Karpas-422 (cell line): ENCODE measurements around the gene AFDN. TPM values are rescaled to one million over a fixed set of nuclear protein-coding genes. Genes with fewer than 3 reads are reported as not detected.

Experiments used
- DNase-seq: peaks from one replicate; pipeline ENCODE4 v3.0.0-alpha.2; 2015
- H2AFZ ChIP-seq: fragments of 200-600 bp; sonication (generic); 2 replicates; pipeline ENCODE4 v1.6.1; 2014; ENCODE audit warnings: antibody characterized with exemption, low read length, mixed read lengths
- H3K27ac ChIP-seq: fragments of 200-600 bp; sonication (generic); 2 replicates; pipeline ENCODE4 v1.5.1; 2014; ENCODE audit warnings: mild to moderate bottlenecking, low read length, moderate library complexity
- H3K27me3 ChIP-seq: fragments of 200-600 bp; sonication (generic); 2 replicates; pipeline ENCODE4 v1.6.1; 2014; ENCODE audit warnings: low read length, mixed read lengths
- H3K36me3 ChIP-seq: fragments of 200-600 bp; sonication (generic); 2 replicates; pipeline ENCODE4 v1.6.1; 2014; ENCODE audit warnings: low read length, mixed read lengths; ENCODE audit not compliant: insufficient read depth
- H3K4me1 ChIP-seq: fragments of 200-600 bp; sonication (generic); 2 replicates; pipeline ENCODE4 v1.6.1; 2014; ENCODE audit warnings: mild to moderate bottlenecking, low read length, mixed read lengths
- H3K4me2 ChIP-seq: fragments of 200-600 bp; sonication (generic); 2 replicates; pipeline ENCODE4 v1.6.1; 2014; ENCODE audit warnings: low read length, low read depth, mild to moderate bottlenecking; ENCODE audit not compliant: poor library complexity, severe bottlenecking
- H3K4me3 ChIP-seq: fragments of 200-600 bp; sonication (generic); 2 replicates; pipeline ENCODE4 v1.5.1; 2014; ENCODE audit warnings: mild to moderate bottlenecking, antibody characterized with exemption, low read length, mixed read lengths
- H3K79me2 ChIP-seq: fragments of 200-600 bp; sonication (generic); 2 replicates; pipeline ENCODE4 v1.6.1; 2014; ENCODE audit warnings: mild to moderate bottlenecking, low read length, mixed read lengths
- H3K9ac ChIP-seq: fragments of 200-600 bp; sonication (generic); 2 replicates; pipeline ENCODE4 v1.6.0; 2014; ENCODE audit warnings: low read length
- H3K9me2 ChIP-seq: fragments of 200-600 bp; sonication (generic), shearing (Covaris generic); replicated peaks from 2 replicates; pipeline ENCODE4 v1.6.0; 2014; ENCODE audit warnings: mild to moderate bottlenecking, low read length, moderate library complexity; ENCODE audit not compliant: insufficient read depth
- H3K9me3 ChIP-seq: fragments of 300-700, 200-600 bp; sonication (generic); 2 replicates; pipeline ENCODE4 v1.6.1; 2014; ENCODE audit warnings: low read length, mixed read lengths
- H4K20me1 ChIP-seq: fragments of 200-600 bp; sonication (generic); 2 replicates; pipeline ENCODE4 v1.6.1; 2014; ENCODE audit warnings: mild to moderate bottlenecking, antibody characterized with exemption, low read length, low read depth; ENCODE audit not compliant: insufficient read depth
- total RNA-seq: library from RNA; depleted of rRNA; stranded (reverse); fragments of >200 nt; shearing (Covaris generic); gene quantifications from 2 replicates; pipeline ENCODE4 v1.2.3, GENCODE V29; 2014; ENCODE audit warnings: low replicate concordance

AFDN gene
- total RNA-seq, 1 experiment from 2014 or later = 21.0 TPM

DNA sequence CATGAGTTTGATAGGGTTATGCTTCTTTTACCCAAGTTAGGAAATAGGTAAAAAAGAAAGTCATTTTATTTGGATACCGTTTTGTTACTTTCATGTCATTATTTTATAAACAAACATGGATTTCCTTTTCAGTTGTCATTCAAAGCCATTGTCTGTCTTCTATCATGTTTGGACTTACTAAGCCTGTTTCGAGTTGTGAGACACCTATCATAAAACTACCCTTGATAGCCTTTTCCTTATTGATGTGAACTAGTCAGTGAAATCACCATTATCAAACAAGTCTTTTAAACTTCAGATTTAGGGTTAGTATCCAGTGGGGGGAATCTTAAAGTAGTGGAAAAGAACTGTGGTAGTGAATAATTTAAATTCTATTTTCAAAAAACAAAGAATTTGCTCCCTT, 85.8 kb downstream of the AFDN start:
- H3K9me3 ChIP-seq = no peaks in the 10 kb centered on the region
- H3K4me1 ChIP-seq = no peaks in the 10 kb centered on the region
- H3K27me3 ChIP-seq = no peaks in the 10 kb centered on the region
- no peak overlapping the region for H3K4me3 ChIP-seq
- H3K27ac ChIP-seq = no peak overlapping the region
- H4K20me1 ChIP-seq = no peaks in the 10 kb centered on the region
- no peaks in the 10 kb centered on the region for H3K79me2 ChIP-seq
- no peak for DNase-seq
- no peaks in the 10 kb centered on the region for H3K9me2 ChIP-seq
- no peaks in the 10 kb centered on the region for H3K36me3 ChIP-seq
- H3K9ac ChIP-seq = no peak overlapping the region
- H3K4me2 ChIP-seq = no peak overlapping the region
- H2AFZ ChIP-seq = no peak overlapping the region

DNA sequence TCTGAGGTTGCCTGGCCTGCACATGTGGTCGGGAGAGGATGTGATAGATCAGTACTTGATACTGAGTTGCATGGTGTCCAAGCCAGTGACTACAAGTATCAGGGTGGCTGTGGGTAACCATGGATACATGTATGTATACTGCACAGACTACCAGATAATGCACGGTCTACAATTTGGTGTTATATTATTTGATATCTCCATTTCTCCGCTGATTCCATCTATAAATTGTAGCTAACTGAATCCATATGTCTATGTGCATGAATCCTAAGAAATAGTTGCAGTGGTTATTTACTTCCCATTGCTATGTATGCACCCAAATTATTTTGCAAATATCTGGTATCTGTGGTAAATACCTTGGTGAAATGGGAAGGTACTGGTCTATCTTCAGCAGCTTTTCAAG, 87.0 kb downstream of the AFDN start:
- H4K20me1 ChIP-seq = no peaks in the 10 kb centered on the region
- no peak overlapping the region for H3K27ac ChIP-seq
- no peaks in the 10 kb centered on the region for H3K27me3 ChIP-seq
- H2AFZ ChIP-seq = no peak overlapping the region
- no peaks in the 10 kb centered on the region for H3K9me2 ChIP-seq
- DNase-seq = no peak
- no peak overlapping the region for H3K4me3 ChIP-seq
- H3K9me3 ChIP-seq = no peaks in the 10 kb centered on the region
- no peak overlapping the region for H3K9ac ChIP-seq
- no peaks in the 10 kb centered on the region for H3K4me1 ChIP-seq
- no peaks in the 10 kb centered on the region for H3K79me2 ChIP-seq
- no peaks in the 10 kb centered on the region for H3K36me3 ChIP-seq
- H3K4me2 ChIP-seq = no peak overlapping the region

DNA sequence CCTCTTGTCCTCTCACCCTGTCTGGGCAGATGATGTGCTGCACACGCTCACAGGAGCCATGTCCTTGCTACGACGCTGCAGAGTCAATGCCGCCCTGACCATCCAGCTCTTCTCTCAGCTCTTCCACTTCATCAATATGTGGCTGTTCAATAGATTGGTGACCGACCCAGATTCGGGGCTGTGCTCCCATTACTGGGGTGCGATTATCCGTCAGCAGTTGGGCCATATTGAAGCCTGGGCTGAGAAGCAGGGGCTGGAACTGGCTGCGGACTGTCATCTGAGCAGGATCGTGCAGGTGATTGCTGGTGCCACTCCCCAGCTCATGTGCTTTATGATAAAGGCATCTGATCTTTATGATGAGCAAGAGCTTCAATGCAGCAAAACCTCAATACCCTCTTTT, 88.4 kb downstream of the AFDN start:
- Histone ChIP-seq H3K79me2 (no peaks in the 10 kb centered on the region), H3K27me3 (no peaks in the 10 kb centered on the region), H3K9ac (no peak overlapping the region), H2AFZ (no peak overlapping the region), H4K20me1 (no peaks in the 10 kb centered on the region), H3K9me3 (no peaks in the 10 kb centered on the region), H3K27ac (no peak overlapping the region), H3K9me2 (no peaks in the 10 kb centered on the region), H3K4me3 (no peak overlapping the region), H3K36me3 (no peaks in the 10 kb centered on the region), H3K4me1 (no peaks in the 10 kb centered on the region), H3K4me2 (no peak overlapping the region)
- DNase-seq = no peak

DNA sequence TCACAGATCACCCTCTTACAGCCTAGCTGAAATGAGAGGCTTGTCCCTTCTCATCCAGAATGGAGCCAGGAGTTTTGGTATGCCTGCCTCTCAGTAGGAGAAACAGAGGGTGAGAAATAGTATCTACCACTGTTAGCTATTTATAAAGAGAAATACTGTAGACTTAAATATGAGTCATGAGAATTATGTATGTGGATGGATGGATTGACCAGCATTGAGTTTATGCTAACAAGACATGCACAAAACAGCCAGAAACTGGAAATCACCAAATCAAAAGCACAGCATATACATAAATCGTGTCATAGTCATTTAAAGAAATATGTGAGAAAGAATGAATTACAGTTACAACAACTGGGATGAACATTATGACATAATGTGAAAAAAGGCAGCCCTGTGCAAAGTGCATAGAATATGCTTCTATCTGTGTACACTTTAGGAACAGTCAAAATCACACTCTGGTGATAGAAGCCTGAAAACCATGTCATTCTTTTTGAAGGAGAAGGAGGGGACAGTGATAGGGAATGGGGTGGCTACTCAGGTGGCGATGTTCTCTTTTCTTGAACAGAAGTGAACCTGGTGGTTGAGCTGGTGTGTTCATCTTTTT, 90.9 kb downstream of the AFDN start:
- no peak overlapping the region for H2AFZ ChIP-seq
- no peaks in the 10 kb centered on the region for H3K9me2 ChIP-seq
- no peak overlapping the region for H3K27ac ChIP-seq
- H3K4me2 ChIP-seq = no peak overlapping the region
- no peaks in the 10 kb centered on the region for H3K79me2 ChIP-seq
- no peaks in the 10 kb centered on the region for H3K4me1 ChIP-seq
- H3K27me3 ChIP-seq = no peaks in the 10 kb centered on the region
- no peak overlapping the region for H3K4me3 ChIP-seq
- no peak for DNase-seq
- H3K36me3 ChIP-seq = no peaks in the 10 kb centered on the region
- H3K9ac ChIP-seq = no peak overlapping the region
- H4K20me1 ChIP-seq = no peaks in the 10 kb centered on the region
- no peaks in the 10 kb centered on the region for H3K9me3 ChIP-seq

DNA sequence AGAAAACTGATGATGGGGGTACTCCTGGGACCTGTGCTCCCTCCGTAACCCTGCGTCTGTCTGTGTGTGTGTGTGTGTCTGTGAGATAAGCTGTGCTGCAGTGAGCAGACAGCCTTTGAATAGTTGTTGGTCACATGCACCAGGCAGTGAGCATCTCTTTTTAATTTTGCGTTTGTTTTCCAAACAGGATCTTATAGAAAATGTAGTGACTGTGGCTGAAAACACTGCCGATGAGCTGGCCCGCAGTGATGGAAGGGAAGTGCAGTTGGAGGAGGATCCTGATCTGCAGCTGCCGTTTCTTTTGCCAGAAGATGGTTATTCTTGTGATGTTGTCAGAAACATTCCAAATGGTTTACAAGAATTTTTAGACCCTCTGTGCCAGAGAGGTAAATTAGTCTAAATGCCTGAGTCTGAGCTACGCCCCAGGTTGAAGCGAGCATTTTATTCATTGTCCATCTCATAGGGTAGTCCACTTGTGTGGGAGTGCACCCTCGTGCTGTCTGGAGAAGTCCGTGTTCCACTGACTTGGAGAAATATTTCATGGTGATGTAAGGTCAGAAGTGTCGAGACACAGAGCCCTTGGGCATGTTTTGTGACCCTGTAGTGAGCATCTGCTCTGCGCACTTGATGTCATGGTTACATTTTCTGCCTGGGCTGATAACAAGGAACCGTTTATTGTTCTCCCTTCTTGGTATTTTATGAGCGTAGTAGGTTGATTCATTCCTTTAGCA, 92.0 kb downstream of the AFDN start:
- no peaks in the 10 kb centered on the region for H3K27me3 ChIP-seq
- H2AFZ ChIP-seq = no peak overlapping the region
- no peaks in the 10 kb centered on the region for H3K4me1 ChIP-seq
- no peak overlapping the region for H3K4me3 ChIP-seq
- no peaks in the 10 kb centered on the region for H3K9me3 ChIP-seq
- H3K79me2 ChIP-seq = no peaks in the 10 kb centered on the region
- no peak overlapping the region for H3K27ac ChIP-seq
- H3K36me3 ChIP-seq = no peaks in the 10 kb centered on the region
- H3K4me2 ChIP-seq = no peak overlapping the region
- no peaks in the 10 kb centered on the region for H4K20me1 ChIP-seq
- no peaks in the 10 kb centered on the region for H3K9me2 ChIP-seq
- no peak overlapping the region for H3K9ac ChIP-seq
- DNase-seq = no peak

DNA sequence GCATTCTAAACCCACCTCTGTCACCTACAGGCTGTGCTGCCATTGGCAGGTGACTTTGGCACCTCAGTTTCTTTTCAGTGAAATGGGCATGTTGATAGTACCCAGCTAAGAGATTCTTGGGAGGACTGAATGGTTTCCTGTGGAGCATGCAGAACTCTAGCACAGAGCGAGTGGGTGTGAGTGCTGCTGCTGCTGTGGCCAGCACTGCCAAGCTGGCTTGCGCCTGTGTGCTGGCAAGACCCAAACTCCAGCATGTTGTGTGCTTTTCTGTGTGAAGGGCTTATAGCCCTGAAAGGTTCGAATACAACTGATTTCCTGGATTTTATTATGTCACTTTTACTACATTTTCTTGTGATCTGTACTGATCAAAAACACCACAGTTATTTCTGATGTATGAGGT, 92.6 kb downstream of the AFDN start:
- no peak overlapping the region for H3K9ac ChIP-seq
- H3K36me3 ChIP-seq = no peaks in the 10 kb centered on the region
- H3K4me3 ChIP-seq = no peak overlapping the region
- H3K79me2 ChIP-seq = no peaks in the 10 kb centered on the region
- no peaks in the 10 kb centered on the region for H3K9me2 ChIP-seq
- H3K27ac ChIP-seq = no peak overlapping the region
- H2AFZ ChIP-seq = no peak overlapping the region
- no peak for DNase-seq
- H3K9me3 ChIP-seq = no peaks in the 10 kb centered on the region
- no peak overlapping the region for H3K4me2 ChIP-seq
- no peaks in the 10 kb centered on the region for H3K27me3 ChIP-seq
- no peaks in the 10 kb centered on the region for H3K4me1 ChIP-seq
- H4K20me1 ChIP-seq = no peaks in the 10 kb centered on the region

DNA sequence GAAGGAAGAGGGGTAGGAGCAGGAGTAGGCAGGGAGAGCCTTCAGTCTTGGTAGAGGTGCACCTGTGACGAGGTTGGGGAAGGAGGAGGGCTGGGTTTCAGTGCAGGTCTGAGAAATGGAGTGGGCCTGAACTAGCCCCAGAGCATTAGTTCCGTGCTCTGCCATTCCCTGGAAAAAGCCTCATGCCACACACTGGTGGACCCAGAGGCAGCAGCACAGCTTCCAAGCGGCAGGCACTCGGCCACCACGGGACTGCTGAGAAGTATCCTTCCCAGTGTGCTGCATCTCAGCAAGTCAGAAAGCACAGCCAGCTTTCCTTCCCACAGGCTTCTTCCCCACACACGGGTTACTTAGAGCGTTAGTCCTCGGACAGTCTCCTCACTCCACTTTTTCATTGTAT, 93.5 kb downstream of the AFDN start:
- no peak for DNase-seq
- Histone ChIP-seq H4K20me1 (no peaks in the 10 kb centered on the region), H2AFZ (no peak overlapping the region), H3K9me3 (no peaks in the 10 kb centered on the region), H3K79me2 (no peaks in the 10 kb centered on the region), H3K27ac (no peak overlapping the region), H3K4me1 (no peaks in the 10 kb centered on the region), H3K4me3 (no peak overlapping the region), H3K9me2 (no peaks in the 10 kb centered on the region), H3K36me3 (no peaks in the 10 kb centered on the region), H3K27me3 (no peaks in the 10 kb centered on the region), H3K4me2 (no peak overlapping the region), H3K9ac (no peak overlapping the region)

DNA sequence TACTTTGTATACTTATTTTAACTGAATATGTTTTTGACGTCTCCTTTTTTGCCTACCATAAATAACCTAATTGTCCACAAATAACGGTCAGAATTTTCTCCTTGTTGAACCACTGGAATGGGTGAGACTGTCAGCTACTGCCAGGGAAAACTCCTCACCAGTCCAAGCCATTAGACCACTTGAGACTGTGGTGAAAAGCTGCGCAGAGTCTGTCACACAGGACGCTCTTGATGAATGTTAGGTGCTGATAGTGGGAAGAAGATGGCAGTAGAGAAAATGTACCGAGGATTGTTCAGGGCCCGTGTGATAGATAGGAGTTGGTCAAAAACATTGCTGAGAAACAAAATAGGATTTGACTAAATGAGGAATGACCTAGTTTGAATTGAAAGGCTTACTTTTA, 95.1 kb downstream of the AFDN start:
- no peaks in the 10 kb centered on the region for H3K9me3 ChIP-seq
- no peaks in the 10 kb centered on the region for H3K9me2 ChIP-seq
- no peaks in the 10 kb centered on the region for H3K4me1 ChIP-seq
- no peaks in the 10 kb centered on the region for H3K79me2 ChIP-seq
- DNase-seq = no peak
- H3K36me3 ChIP-seq = no peaks in the 10 kb centered on the region
- H3K27me3 ChIP-seq = no peaks in the 10 kb centered on the region
- no peak overlapping the region for H3K4me3 ChIP-seq
- H3K9ac ChIP-seq = no peak overlapping the region
- H2AFZ ChIP-seq = no peak overlapping the region
- no peaks in the 10 kb centered on the region for H4K20me1 ChIP-seq
- no peak overlapping the region for H3K4me2 ChIP-seq
- no peak overlapping the region for H3K27ac ChIP-seq
